HEK293 (cell line): ENCODE data around the gene CDK16.
A peak's percentile ranks its signal among the peaks of the same experiment; 100 is the strongest.

Experiments used
- KLF1 ChIP-seq: fragments of 450-650 bp; formaldehyde crosslinking; IDR thresholded peaks from 2 replicates; pipeline ENCODE4 v1.5.1; 2016; ENCODE audit warnings: missing biosample characterization, missing genetic modification characterization
- SP3 ChIP-seq: fragments of 450-650 bp; formaldehyde crosslinking; IDR thresholded peaks from 2 replicates; pipeline ENCODE4 v1.5.1; 2016; ENCODE audit warnings: missing biosample characterization, missing genetic modification characterization
- ZBTB7A ChIP-seq: fragments of 450-650 bp; formaldehyde crosslinking; IDR thresholded peaks from 2 replicates; pipeline ENCODE4 v1.5.1; 2016; ENCODE audit warnings: low read depth, missing biosample characterization, missing genetic modification characterization
- ZFHX2 ChIP-seq: fragments of 450-650 bp; formaldehyde crosslinking; conservative IDR thresholded peaks from 2 replicates; pipeline ENCODE4 v1.5.1; 2016; ENCODE audit warnings: missing biosample characterization, missing genetic modification characterization
- ZFP41 ChIP-seq: fragments of 450-650 bp; formaldehyde crosslinking; IDR thresholded peaks from 2 replicates; pipeline ENCODE4 v1.5.1; 2016; ENCODE audit warnings: missing biosample characterization, missing genetic modification characterization, borderline replicate concordance
- ZNF184 ChIP-seq: fragments of 450-650 bp; IDR thresholded peaks from 2 replicates; pipeline ENCODE4 v1.5.1; 2018; ENCODE audit warnings: missing biosample characterization, mild to moderate bottlenecking, missing genetic modification characterization
- ZNF274 ChIP-seq, 2 experiments: fragments of 200-500 bp in 1 of 2; fragments of 450-650 bp in 1 of 2; sonication (Bioruptor generic) in 1 of 2; formaldehyde crosslinking in 1 of 2; IDR thresholded peaks; 2 replicates each; pipeline versions ENCODE4 v1.5.1 to v1.6.1; 2014 to 2016; ENCODE audit warnings: borderline replicate concordance in 1 of 2, inconsistent platforms in 1 of 2, low read length in 1 of 2, missing biosample characterization in 1 of 2, missing genetic modification characterization in 1 of 2
- ZNF366 ChIP-seq: fragments of 450-650 bp; formaldehyde crosslinking; conservative IDR thresholded peaks from 2 replicates; pipeline ENCODE4 v1.5.1; 2016; ENCODE audit warnings: missing biosample characterization, missing genetic modification characterization
- ZNF391 ChIP-seq: fragments of 450-650 bp; formaldehyde crosslinking; IDR thresholded peaks from 2 replicates; pipeline ENCODE4 v1.5.1; 2016; ENCODE audit warnings: low read depth, missing biosample characterization, missing genetic modification characterization, borderline replicate concordance
- ZNF394 ChIP-seq: fragments of 450-650 bp; formaldehyde crosslinking; IDR thresholded peaks from 2 replicates; pipeline ENCODE4 v1.5.1; 2016; ENCODE audit warnings: missing biosample characterization, missing genetic modification characterization, mild to moderate bottlenecking, moderate library complexity, borderline replicate concordance
- ZNF423 ChIP-seq: fragments of 450-650 bp; formaldehyde crosslinking; IDR thresholded peaks from 2 replicates; pipeline ENCODE4 v1.5.1; 2016; ENCODE audit warnings: missing biosample characterization, missing genetic modification characterization
- ZNF473 ChIP-seq: fragments of 450-650 bp; formaldehyde crosslinking; IDR thresholded peaks from 2 replicates; pipeline ENCODE4 v1.5.1; 2017; ENCODE audit warnings: missing biosample characterization, missing genetic modification characterization
- ZNF558 ChIP-seq: fragments of 450-650 bp; formaldehyde crosslinking; IDR thresholded peaks from 2 replicates; pipeline ENCODE4 v1.5.1; 2016; ENCODE audit warnings: missing biosample characterization, missing genetic modification characterization
- ZNF600 ChIP-seq: fragments of 450-650 bp; formaldehyde crosslinking; IDR thresholded peaks from 2 replicates; pipeline ENCODE4 v1.5.1; 2016; ENCODE audit warnings: missing biosample characterization, missing genetic modification characterization
- ZNF621 ChIP-seq: fragments of 450-650 bp; formaldehyde crosslinking; IDR thresholded peaks from 2 replicates; pipeline ENCODE4 v1.5.1; 2017; ENCODE audit warnings: missing biosample characterization, missing genetic modification characterization
- ZNF76 ChIP-seq: fragments of 450-650 bp; formaldehyde crosslinking; IDR thresholded peaks from 2 replicates; pipeline ENCODE4; 2016; ENCODE audit warnings: low read depth, missing biosample characterization, missing genetic modification characterization, borderline replicate concordance
- ZNF843 ChIP-seq: fragments of 450-650 bp; formaldehyde crosslinking; IDR thresholded peaks from 2 replicates; pipeline ENCODE4 v1.5.1; 2016; ENCODE audit warnings: missing biosample characterization, missing genetic modification characterization
- ZXDB ChIP-seq: fragments of 450-650 bp; formaldehyde crosslinking; IDR thresholded peaks from 2 replicates; pipeline ENCODE4 v1.5.1; 2016; ENCODE audit warnings: missing biosample characterization, missing genetic modification characterization
- TF ChIP-seq, protein P1 (sequence below): fragments of 450-650 bp; formaldehyde crosslinking; IDR thresholded peaks from 2 replicates; pipeline ENCODE4 v1.5.1; 2016; ENCODE audit warnings: missing biosample characterization, missing genetic modification characterization, low read depth
- TF ChIP-seq, protein P2 (sequence below): fragments of 450-650 bp; formaldehyde crosslinking; IDR thresholded peaks from 2 replicates; pipeline ENCODE4 v1.5.1; 2016; ENCODE audit warnings: missing biosample characterization, missing genetic modification characterization
- TF ChIP-seq, protein P3 (sequence below): fragments of 450-650 bp; formaldehyde crosslinking; IDR thresholded peaks from 2 replicates; pipeline ENCODE4 v1.5.1; 2016; ENCODE audit warnings: missing biosample characterization, missing genetic modification characterization
- TF ChIP-seq, protein P4 (sequence below): fragments of 450-650 bp; formaldehyde crosslinking; IDR thresholded peaks from 2 replicates; pipeline ENCODE4 v1.5.1; 2016; ENCODE audit warnings: missing biosample characterization, missing genetic modification characterization, borderline replicate concordance
- TF ChIP-seq, protein P5 (sequence below): fragments of 450-650 bp; formaldehyde crosslinking; IDR thresholded peaks from 2 replicates; pipeline ENCODE4 v1.5.1; 2016; ENCODE audit warnings: missing biosample characterization, missing genetic modification characterization
- TF ChIP-seq, protein P6 (sequence below): fragments of 450-650 bp; formaldehyde crosslinking; IDR thresholded peaks from 2 replicates; pipeline ENCODE4 v1.5.0; 2017; ENCODE audit warnings: missing biosample characterization, missing genetic modification characterization, borderline replicate concordance

Gene CDK16

DNA sequence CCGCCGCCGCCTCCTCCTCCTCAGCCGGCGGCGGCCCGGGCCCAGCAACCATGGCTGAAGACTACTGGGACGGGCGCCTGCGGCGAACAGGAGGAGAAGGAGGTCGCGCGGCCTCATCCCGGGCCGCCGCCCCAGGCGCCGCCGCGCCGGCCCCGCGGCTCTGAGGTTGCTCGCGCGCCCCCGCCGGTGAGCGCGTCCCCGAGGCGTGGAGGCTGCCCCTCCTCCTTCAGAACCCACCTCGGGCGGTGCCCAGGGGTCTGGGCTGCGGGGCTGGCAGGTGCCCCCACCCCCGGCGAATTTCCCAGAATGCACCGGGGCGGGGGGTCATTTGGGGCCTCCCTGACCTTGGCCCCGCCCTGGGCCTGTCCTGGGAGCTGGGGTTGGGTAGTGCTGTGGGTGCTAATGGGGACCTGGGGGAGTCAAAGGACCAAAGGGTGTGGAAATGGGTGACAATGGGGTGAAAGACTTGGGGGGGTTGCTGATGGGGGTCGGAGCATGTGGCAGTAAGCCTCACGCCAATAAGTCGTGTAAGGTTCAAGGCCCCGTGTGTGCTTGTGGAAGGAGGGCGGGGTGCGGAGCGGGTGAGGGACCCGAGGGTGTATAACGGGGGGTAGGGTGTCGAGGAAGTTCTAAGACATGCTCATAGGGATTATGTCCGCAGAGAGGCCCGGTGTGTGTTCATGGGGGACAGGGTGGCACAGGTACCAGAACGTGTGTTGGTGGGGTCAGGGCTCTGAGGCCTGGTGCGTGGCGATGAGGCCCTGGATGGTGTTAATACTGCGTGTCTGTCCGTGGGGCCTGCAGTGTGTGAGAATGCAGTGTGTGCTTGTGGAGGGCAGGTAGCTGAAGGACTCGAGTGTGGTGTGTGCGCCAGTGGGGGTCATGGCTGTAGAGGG is 687 bp downstream of the CDK16 start (continued):
- TF ChIP-seq ZBTB7A (peak; percentile 10; the same call in 1 of the 2 replicates), ZNF274 (IDR thresholded peaks at IDR 0.05; ENCODE audit: low read length) (no peak), ZNF274 (tag by site-specific recombination; IDR thresholded peaks at IDR 0.05; ENCODE audit: borderline replicate concordance) (no peak), ZNF423 (tag by site-specific recombination) (peak; percentile 70; the same call in 1 of the 2 replicates), ZNF843 (tag by site-specific recombination) (peak; percentile 33; the same call in 1 of the 2 replicates), KLF1 (tag by site-specific recombination) (peak; percentile 74), ZNF600 (tag by site-specific recombination) (peak; percentile 22; the same call in 1 of the 2 replicates), ZNF366 (tag by site-specific recombination) (no peak), ZNF558 (no peak), ZNF394 (tag by site-specific recombination) (no peak), ZNF473 (no peak), ZNF621 (tag by site-specific recombination) (no peak), ZFP41 (no peak), ZXDB (tag by site-specific recombination) (no peak; the same call in none of the 2 replicates), ZNF391 (tag by site-specific recombination) (no peak), ZNF184 (0 out of 2 replicates have a peak, but pooled peaks have one; percentile 27), ZFHX2 (tag by site-specific recombination) (no peak; the same call in 1 of the 2 replicates), SP3 (tag by site-specific recombination) (peak; percentile 67), ZNF76 (tag by site-specific recombination) (peak; percentile 92)
- TF ChIP-seq, protein P1, sequence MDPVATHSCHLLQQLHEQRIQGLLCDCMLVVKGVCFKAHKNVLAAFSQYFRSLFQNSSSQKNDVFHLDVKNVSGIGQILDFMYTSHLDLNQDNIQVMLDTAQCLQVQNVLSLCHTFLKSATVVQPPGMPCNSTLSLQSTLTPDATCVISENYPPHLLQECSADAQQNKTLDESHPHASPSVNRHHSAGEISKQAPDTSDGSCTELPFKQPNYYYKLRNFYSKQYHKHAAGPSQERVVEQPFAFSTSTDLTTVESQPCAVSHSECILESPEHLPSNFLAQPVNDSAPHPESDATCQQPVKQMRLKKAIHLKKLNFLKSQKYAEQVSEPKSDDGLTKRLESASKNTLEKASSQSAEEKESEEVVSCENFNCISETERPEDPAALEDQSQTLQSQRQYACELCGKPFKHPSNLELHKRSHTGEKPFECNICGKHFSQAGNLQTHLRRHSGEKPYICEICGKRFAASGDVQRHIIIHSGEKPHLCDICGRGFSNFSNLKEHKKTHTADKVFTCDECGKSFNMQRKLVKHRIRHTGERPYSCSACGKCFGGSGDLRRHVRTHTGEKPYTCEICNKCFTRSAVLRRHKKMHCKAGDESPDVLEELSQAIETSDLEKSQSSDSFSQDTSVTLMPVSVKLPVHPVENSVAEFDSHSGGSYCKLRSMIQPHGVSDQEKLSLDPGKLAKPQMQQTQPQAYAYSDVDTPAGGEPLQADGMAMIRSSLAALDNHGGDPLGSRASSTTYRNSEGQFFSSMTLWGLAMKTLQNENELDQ (tag by site-specific recombination): no peak
- TF ChIP-seq, protein P2, sequence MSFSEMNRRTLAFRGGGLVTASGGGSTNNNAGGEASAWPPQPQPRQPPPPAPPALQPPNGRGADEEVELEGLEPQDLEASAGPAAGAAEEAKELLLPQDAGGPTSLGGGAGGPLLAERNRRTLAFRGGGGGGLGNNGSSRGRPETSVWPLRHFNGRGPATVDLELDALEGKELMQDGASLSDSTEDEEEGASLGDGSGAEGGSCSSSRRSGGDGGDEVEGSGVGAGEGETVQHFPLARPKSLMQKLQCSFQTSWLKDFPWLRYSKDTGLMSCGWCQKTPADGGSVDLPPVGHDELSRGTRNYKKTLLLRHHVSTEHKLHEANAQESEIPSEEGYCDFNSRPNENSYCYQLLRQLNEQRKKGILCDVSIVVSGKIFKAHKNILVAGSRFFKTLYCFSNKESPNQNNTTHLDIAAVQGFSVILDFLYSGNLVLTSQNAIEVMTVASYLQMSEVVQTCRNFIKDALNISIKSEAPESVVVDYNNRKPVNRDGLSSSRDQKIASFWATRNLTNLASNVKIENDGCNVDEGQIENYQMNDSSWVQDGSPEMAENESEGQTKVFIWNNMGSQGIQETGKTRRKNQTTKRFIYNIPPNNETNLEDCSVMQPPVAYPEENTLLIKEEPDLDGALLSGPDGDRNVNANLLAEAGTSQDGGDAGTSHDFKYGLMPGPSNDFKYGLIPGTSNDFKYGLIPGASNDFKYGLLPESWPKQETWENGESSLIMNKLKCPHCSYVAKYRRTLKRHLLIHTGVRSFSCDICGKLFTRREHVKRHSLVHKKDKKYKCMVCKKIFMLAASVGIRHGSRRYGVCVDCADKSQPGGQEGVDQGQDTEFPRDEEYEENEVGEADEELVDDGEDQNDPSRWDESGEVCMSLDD (tag by site-specific recombination): peak; percentile 67; the same call in 1 of the 2 replicates
- TF ChIP-seq, protein P3, sequence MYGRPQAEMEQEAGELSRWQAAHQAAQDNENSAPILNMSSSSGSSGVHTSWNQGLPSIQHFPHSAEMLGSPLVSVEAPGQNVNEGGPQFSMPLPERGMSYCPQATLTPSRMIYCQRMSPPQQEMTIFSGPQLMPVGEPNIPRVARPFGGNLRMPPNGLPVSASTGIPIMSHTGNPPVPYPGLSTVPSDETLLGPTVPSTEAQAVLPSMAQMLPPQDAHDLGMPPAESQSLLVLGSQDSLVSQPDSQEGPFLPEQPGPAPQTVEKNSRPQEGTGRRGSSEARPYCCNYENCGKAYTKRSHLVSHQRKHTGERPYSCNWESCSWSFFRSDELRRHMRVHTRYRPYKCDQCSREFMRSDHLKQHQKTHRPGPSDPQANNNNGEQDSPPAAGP: peak; percentile 62; the same call in 1 of the 2 replicates
- TF ChIP-seq, protein P4, sequence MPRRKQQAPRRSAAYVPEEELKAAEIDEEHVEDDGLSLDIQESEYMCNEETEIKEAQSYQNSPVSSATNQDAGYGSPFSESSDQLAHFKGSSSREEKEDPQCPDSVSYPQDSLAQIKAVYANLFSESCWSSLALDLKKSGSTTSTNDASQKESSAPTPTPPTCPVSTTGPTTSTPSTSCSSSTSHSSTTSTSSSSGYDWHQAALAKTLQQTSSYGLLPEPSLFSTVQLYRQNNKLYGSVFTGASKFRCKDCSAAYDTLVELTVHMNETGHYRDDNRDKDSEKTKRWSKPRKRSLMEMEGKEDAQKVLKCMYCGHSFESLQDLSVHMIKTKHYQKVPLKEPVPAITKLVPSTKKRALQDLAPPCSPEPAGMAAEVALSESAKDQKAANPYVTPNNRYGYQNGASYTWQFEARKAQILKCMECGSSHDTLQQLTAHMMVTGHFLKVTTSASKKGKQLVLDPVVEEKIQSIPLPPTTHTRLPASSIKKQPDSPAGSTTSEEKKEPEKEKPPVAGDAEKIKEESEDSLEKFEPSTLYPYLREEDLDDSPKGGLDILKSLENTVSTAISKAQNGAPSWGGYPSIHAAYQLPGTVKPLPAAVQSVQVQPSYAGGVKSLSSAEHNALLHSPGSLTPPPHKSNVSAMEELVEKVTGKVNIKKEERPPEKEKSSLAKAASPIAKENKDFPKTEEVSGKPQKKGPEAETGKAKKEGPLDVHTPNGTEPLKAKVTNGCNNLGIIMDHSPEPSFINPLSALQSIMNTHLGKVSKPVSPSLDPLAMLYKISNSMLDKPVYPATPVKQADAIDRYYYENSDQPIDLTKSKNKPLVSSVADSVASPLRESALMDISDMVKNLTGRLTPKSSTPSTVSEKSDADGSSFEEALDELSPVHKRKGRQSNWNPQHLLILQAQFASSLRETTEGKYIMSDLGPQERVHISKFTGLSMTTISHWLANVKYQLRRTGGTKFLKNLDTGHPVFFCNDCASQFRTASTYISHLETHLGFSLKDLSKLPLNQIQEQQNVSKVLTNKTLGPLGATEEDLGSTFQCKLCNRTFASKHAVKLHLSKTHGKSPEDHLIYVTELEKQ (tag by site-specific recombination): no peak
- TF ChIP-seq, protein P5, sequence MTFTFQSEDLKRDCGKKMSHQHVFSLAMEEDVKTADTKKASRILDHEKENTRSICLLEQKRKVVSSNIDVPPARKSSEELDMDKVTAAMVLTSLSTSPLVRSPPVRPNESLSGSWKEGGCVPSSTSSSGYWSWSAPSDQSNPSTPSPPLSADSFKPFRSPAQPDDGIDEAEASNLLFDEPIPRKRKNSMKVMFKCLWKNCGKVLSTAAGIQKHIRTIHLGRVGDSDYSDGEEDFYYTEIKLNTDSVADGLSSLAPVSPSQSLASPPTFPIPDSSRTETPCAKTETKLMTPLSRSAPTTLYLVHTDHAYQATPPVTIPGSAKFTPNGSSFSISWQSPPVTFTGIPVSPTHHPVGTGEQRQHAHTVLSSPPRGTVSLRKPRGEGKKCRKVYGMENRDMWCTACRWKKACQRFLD (tag by site-specific recombination): no peak
- TF ChIP-seq, protein P6, sequence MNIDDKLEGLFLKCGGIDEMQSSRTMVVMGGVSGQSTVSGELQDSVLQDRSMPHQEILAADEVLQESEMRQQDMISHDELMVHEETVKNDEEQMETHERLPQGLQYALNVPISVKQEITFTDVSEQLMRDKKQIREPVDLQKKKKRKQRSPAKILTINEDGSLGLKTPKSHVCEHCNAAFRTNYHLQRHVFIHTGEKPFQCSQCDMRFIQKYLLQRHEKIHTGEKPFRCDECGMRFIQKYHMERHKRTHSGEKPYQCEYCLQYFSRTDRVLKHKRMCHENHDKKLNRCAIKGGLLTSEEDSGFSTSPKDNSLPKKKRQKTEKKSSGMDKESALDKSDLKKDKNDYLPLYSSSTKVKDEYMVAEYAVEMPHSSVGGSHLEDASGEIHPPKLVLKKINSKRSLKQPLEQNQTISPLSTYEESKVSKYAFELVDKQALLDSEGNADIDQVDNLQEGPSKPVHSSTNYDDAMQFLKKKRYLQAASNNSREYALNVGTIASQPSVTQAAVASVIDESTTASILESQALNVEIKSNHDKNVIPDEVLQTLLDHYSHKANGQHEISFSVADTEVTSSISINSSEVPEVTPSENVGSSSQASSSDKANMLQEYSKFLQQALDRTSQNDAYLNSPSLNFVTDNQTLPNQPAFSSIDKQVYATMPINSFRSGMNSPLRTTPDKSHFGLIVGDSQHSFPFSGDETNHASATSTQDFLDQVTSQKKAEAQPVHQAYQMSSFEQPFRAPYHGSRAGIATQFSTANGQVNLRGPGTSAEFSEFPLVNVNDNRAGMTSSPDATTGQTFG (tag by site-specific recombination): no peak
